Activated T-helper 1 cell treated with anti-CD3 and anti-CD28 coated beads, Interleukin-2, amount 50 U/mL, for 16 hours (primary cell): Measurements from ENCODE around the gene BANP.
"Not testable (repeated sequence)": the region's sequence is repeated elsewhere in the genome, so short reads cannot be mapped to it uniquely, and the experiment has no call there.

Source experiments
- DNase-seq, 2 donors: peaks; one replicate each; pipeline ENCODE4 v3.0.0-alpha.2; 2020; ENCODE audit warnings: low read depth in 1 of 2, low spot score in 1 of 2

The BANP gene

GRCh38 chr16:88026964-88027938 is 76.0 kb downstream of the BANP start:
- DNase-seq: no peak

DNA sequence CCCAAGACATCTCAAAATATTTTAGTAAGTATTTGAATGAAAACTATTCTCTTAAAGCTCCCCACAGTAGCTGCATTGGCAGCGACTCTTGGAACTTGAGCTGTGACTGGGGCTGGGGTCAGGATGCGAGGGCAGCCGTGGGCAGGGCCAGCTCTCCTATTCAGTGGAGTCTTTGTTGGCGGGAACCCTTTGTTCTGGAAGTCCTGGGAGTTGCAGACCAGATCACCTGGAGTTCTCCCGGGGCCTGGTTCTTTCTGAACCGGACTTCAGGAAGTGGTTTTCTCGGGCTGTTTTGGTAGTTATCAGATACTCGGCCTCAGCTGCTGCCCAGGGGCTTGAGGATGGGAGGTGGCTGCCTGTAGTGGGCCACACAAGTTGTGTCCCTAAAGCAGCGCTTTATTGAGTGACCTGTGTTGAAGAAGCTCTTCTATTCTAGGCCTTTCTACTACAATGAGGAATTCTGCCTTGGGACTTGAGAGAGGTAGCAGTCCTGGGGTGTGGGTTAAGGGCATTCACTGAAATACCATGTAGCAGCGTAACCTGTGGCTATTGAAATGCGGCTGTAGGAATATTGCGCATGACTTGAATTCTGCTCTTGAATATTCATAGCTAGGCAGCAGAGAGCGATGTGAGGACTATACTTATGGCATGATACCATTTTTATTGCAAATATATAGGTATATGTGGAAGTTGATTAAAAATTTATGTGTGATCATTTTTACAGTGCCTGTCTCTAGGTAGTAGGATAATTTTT is 77.1 kb downstream of the BANP start:
- DNase-seq: not testable (repeated sequence)

DNA sequence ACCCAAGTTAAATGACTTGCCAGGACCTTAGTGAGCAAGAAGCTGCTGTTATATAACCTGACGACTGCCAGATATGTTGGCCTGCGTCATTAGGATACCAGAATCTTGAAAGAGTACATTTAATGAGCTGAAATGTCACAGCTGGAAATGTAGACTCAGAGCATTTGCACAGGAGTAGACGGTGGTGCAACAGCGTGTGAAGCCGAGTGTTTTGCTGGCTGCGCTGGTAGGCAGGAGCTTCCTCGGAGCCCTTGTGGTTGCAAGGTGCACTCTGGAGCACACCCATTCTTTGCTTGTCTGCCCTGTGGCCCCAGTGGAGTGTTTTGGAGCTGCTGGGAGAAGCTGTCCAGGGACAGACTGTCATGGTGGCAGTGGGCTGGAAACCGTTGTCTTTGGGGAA is 79.3 kb downstream of the BANP start:
- DNase-seq: no peak

GRCh38 chr16:88030961-88031360 is 79.7 kb downstream of the BANP start:
- not testable (repeated sequence) for DNase-seq

- not testable (repeated sequence) for DNase-seq
Observed at GRCh38 chr16:88033003-88033740, 81.9 kb downstream of the BANP start.

GRCh38 chr16:88034770-88035169 is 83.5 kb downstream of the BANP start:
- DNase-seq: no peak

DNA sequence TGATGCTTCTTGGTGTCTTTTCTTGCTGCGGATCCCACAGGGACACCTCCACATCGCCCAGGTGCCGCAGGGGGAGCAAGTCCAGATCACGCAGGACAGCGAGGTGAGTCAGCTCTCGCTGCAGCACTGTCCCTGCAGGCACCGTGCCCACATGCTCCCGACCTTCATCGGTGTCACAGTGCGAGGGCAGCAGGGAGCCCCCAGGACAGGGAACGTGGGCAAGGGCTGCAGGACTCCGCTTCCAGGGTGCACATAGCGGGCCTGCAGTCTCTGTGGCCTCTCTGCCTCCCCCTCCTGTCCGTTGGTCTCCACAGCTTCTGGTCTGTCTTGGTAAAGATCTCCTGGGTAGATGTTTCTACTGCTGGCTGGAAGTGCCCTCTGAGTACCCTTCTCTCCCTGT is 84.1 kb downstream of the BANP start:
- DNase-seq: no peak

- DNase-seq: not testable (repeated sequence)
Observed at GRCh38 chr16:88035884-88036639, 84.8 kb downstream of the BANP start.

DNA sequence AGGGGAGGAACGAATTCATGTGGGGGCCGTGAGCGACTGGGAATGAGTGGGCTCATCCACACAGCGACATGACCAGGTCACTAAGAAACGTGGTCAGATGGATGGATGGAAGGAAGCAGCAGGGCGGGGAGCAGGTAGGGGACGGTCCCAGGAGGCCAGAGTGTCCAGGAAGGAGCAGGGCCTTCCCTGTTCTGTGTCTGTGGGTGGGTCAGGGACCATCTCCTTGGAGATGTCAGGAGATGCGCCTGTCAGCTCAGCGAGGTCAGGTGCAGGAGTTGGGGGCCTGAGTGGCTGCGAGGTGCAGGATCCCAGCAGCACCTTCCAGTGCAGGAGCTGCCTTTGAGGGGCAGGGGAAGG is 85.4 kb downstream of the BANP start:
- not testable (repeated sequence) for DNase-seq

- not testable (repeated sequence) for DNase-seq
Observed at GRCh38 chr16:88037359-88037758, 86.1 kb downstream of the BANP start.

DNA sequence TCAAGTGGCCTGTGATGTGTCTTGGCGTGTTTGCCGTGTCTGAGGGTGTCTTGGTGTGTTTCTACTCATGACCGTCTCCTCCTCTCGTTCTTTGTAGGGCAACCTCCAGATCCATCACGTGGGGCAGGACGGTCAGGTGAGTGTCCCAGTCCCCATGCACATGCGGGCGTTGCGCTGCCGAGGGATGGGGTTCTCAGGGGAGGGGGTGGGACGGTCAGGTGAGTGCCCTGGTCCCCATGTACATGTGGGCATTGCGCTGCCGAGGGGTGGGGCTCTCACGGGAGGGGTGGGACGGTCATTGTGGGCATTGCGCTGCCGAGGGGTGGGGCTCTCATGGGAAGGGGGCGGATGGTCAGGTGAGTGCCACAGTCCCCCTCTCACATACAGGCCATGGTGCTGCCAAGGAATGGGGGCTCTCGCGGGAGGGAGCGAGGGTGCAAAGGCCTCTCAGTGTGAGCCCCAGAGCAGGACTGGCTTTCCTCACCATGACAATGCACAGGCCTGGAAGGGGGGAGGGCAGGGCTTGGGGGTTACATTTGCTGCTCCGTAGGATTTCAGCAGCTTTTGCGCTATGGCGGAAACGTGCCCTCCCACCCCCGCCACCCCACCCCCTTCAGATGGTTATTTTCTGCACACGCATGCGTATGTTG is 86.8 kb downstream of the BANP start:
- DNase-seq: not testable (repeated sequence)

DNA sequence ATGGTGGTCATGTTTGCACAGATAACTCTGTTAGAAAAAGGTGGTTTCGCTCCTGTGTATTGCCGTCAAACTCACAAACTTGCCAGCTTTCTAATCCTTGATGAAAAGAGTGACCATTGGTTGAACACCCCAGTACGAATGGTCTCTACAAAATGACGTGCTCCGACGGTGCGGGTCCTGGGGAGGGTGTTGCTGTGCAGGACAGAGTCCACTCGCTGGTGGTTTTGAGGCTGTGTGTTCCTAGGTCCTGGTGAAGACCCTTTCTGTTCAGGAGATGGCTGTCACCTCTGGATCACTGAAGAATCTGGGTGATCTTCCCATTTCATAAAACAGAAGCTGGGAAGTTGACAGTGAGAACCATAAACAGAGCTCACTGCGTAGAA is 87.3 kb downstream of the BANP start:
- DNase-seq: not testable (repeated sequence)

- no peak for DNase-seq
Observed at GRCh38 chr16:88039591-88039990, 88.4 kb downstream of the BANP start.

DNA sequence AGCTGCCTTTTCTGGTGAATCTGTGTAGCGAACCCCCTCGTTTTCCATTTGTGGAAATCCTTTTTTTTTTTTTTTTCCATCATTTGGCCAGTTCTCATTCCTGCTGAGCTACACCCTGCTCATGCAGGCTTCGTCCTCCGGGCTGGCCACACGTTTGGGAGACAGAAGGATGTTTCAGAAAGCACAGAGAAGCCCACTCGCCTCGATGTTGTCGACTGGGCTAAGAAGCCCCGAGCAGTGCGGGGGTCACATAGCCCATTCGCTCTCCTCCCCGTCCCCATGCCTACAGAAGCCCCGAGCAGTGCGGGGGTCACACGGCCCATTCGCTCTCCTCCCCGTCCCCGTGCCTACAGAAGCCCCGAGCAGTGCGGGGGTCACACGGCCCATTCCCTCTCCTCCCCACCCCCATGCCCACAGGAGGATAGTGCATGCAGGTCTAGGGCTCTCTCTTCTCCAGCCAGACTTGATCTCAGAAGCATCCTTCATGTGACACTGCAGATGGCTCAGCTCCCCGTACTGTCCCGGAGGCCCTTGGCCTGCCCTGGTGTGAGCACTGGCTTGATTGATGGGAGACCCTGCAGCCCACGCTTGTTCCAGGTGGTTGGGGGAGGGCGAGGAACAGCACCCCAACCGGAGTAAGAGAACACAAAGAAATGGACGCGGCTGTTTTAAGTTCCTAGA is 89.1 kb downstream of the BANP start:
- DNase-seq: not testable (repeated sequence)

GRCh38 chr16:88040877-88041244 is 89.6 kb downstream of the BANP start:
- not testable (repeated sequence) for DNase-seq

DNA sequence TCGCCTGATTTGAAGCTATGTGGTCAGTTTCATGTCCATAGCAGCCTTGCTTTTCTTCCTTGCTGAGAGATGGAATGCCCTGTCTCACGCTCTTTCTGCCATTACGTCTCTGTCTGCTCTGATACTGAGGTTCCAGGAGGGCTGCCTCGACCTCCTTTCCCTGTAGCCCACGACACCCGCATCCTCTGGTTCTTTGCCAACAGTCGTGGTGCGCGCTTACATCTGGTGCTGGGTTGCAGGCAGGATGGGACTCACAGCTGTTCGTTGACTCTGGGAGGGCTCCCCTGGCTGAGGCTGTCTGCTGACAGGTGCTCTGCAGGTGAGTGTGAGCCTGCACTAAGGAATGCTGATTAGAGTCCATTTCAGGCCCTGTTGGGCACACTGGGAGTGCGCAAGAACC is 90.3 kb downstream of the BANP start:
- DNase-seq: not testable (repeated sequence)

DNA sequence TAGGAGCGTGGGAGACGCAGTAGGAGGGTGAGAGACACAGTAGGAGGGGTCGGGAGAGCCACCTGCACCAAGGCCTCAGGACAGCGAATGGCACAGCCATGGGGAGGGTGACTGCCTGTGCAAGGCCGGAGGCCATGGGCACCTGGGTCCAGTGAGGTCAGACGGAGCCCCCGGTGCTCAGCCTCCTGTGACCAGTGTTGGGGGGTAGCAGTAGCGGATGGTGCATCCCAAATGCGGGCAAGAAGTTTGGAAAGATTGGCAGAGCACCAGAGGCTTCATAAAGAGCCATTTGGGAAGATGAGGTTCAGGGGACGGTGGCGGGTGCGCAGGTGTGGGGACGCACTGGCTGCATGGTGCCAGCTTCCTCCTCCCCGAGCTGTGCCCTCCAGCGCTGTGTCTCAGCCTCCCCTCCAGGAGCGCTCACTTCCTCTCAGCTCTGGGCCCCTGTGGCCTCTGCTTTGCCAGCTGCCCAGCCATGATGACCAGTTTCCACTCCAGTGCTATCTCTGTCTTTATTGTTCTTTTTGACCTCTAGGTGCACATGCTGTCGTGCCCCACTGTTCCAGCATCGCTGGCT is 90.8 kb downstream of the BANP start:
- DNase-seq: not testable (repeated sequence)

- DNase-seq: not testable (repeated sequence)
Observed at GRCh38 chr16:88043208-88043910, 92.1 kb downstream of the BANP start.

- DNase-seq: not testable (repeated sequence)
Observed at GRCh38 chr16:88044121-88044581, 92.9 kb downstream of the BANP start.
